Measurements from ENCODE around the gene OLFML2A. TPM values are rescaled to one million over a fixed set of nuclear protein-coding genes. Genes with fewer than 3 reads are reported as not detected.

The OLFML2A gene
- total RNA-seq, 2 experiments from 2014 or later, result 4.4 to 6.7 TPM

DNA sequence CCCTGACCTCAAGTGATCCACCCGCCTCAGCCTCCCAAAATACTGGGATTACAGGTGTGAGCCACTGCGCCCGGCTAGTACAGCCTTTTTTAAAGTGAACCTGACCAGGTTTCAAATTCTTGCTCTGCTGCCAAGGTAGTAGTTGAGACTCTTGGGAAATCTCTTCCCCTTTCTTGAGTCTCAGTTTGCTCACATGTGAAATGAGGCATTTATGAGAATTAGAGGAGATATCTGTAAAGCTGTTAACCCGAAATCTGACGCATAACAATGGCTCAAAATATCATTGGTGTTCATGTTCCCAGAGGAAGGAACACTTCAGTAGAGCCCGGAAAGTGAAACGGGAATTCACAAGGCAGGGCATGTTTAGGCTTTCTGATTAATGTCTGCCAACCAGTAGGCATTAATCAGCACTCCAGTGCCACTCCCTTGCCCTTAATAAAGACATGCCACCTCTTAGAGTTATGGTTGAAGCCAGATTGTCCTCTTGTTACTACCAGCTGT, 86.5 kb downstream of the OLFML2A start:
- ChIA-PET CTCF (ENCODE audit: unreplicated experiment) (no interaction called here), POLR2A (interaction anchor here (0.7 to 1.5 kb wide), 4 partner anchors 92 to 844 kb away, joined by 3 to 6 read pairs (median 4); partner anchors contain the start of genes MAPKAP1 and NR6A1)
- Histone ChIP-seq H3K27ac (ENCODE audit: low read depth, low read length, poor library complexity, severe bottlenecking) (peak overlapping the region; percentile 4), H3K36me3 (ENCODE audit: insufficient read depth, low read length) (peaks cover 33% of the 10 kb centered on the region), H3K4me3 (ENCODE audit: low read depth, low read length, poor library complexity, severe bottlenecking) (peak overlapping the region; percentile 15), H3K4me2 (ENCODE audit: low read length) (peak overlapping the region; percentile 77), H3K9me2 (ENCODE audit: insufficient read depth, low read length) (no peaks in the 10 kb centered on the region), H3K79me2 (ENCODE audit: insufficient read depth, low read depth, low read length) (peaks cover 47% of the 10 kb centered on the region), H4K20me1 (ENCODE audit: insufficient read depth, low read length) (peaks cover 25% of the 10 kb centered on the region), H2AFZ (ENCODE audit: low read length) (peak overlapping the region; percentile 17; the same call in 1 of the 2 replicates), H3K9me3 (ENCODE audit: low read length) (no peaks in the 10 kb centered on the region), H3K4me1 (ENCODE audit: insufficient read depth, low read length, poor library complexity, severe bottlenecking) (peaks cover 52% of the 10 kb centered on the region)
- DNase-seq (ENCODE audit: low spot score), result no peak
- intact Hi-C loops (cut with micrococcal nuclease; ENCODE audit: unreplicated experiment), result no loop called here
- TF ChIP-seq EZH2phosphoT487 (IDR thresholded peaks at IDR 0.05; ENCODE audit: borderline replicate concordance, low read depth, low read length), result no peak
- TF ChIP-seq, protein P1, sequence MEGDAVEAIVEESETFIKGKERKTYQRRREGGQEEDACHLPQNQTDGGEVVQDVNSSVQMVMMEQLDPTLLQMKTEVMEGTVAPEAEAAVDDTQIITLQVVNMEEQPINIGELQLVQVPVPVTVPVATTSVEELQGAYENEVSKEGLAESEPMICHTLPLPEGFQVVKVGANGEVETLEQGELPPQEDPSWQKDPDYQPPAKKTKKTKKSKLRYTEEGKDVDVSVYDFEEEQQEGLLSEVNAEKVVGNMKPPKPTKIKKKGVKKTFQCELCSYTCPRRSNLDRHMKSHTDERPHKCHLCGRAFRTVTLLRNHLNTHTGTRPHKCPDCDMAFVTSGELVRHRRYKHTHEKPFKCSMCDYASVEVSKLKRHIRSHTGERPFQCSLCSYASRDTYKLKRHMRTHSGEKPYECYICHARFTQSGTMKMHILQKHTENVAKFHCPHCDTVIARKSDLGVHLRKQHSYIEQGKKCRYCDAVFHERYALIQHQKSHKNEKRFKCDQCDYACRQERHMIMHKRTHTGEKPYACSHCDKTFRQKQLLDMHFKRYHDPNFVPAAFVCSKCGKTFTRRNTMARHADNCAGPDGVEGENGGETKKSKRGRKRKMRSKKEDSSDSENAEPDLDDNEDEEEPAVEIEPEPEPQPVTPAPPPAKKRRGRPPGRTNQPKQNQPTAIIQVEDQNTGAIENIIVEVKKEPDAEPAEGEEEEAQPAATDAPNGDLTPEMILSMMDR (conservative IDR thresholded peaks at IDR 0.05; ENCODE audit: low read length), result no peak
- BruUV-seq (replicated peaks), result no TSS peak

Other genes with a start within 250 kb of the OLFML2A start
- gene NR6A1, start 5.8 kb upstream of the OLFML2A start, total RNA-seq (2014; rRNA removed; shearing (Covaris generic)), result 13.0 and 17.5 TPM in 2 replicates
- 21.7 and 23.0 TPM in 2 replicates for gene NR6A1, start 5.8 kb upstream of the OLFML2A start, total RNA-seq (2022)
- gene WDR38, start 76.3 kb downstream of the OLFML2A start, total RNA-seq (2014; rRNA removed; shearing (Covaris generic)), result not detected in 2 replicates
- gene WDR38, start 76.3 kb downstream of the OLFML2A start, total RNA-seq (2022), result not detected in 2 replicates
- 4,825 and 6,190 TPM in 2 replicates for gene RPL35, start 84.8 kb downstream of the OLFML2A start, total RNA-seq (2014; rRNA removed; shearing (Covaris generic))
- 1,679 and 1,713 TPM in 2 replicates for gene RPL35, start 84.8 kb downstream of the OLFML2A start, total RNA-seq (2022)
- 70.0 and 74.0 TPM in 2 replicates for gene ARPC5L, start 85.0 kb downstream of the OLFML2A start, total RNA-seq (2014; rRNA removed; shearing (Covaris generic))
- 91.5 and 107 TPM in 2 replicates for gene ARPC5L, start 85.0 kb downstream of the OLFML2A start, total RNA-seq (2022)
- 15.1 and 19.2 TPM in 2 replicates for gene GOLGA1, start 163.9 kb downstream of the OLFML2A start, total RNA-seq (2014; rRNA removed; shearing (Covaris generic))
- gene GOLGA1, start 163.9 kb downstream of the OLFML2A start, total RNA-seq (2022), result 17.4 and 19.0 TPM in 2 replicates

Measured in OCI-LY7 (cell line).